HS-27A (cell line): ENCODE results near the gene CACNA1E.
"Not testable (repeated sequence)": the region's sequence is repeated elsewhere in the genome, so short reads cannot be mapped to it uniquely, and the experiment has no call there.

ENCODE experiments used
- DNase-seq: peaks from one replicate; pipeline ENCODE4 v3.0.0-alpha.2; 2012; ENCODE audit warnings: low read depth, missing footprints

CACNA1E gene

GRCh38 chr1:181812208-181812607 lies 328.9 kb downstream of the CACNA1E start:
- DNase-seq, result no peak

GRCh38 chr1:181813266-181813665 lies 329.9 kb downstream of the CACNA1E start:
- no peak for DNase-seq

- DNase-seq, result no peak
These were observed 333.3 kb downstream of the CACNA1E start for GRCh38 chr1:181816608-181817007.

- DNase-seq, result no peak
These were observed 333.8 kb downstream of the CACNA1E start for GRCh38 chr1:181817091-181817490.

- DNase-seq, result no peak
These were observed 335.1 kb downstream of the CACNA1E start for GRCh38 chr1:181818459-181818858.

- DNase-seq, result no peak
These were observed 335.6 kb downstream of the CACNA1E start for GRCh38 chr1:181818943-181819342.

GRCh38 chr1:181821701-181822100 lies 338.4 kb downstream of the CACNA1E start:
- no peak for DNase-seq

- DNase-seq, result not testable (repeated sequence)
These were observed 349.0 kb downstream of the CACNA1E start for GRCh38 chr1:181832173-181832880.

GRCh38 chr1:181846001-181846645 lies 362.8 kb downstream of the CACNA1E start:
- DNase-seq, result no peak

- no peak for DNase-seq
These were observed 363.4 kb downstream of the CACNA1E start for GRCh38 chr1:181846681-181847080.

- DNase-seq, result no peak
These were observed 365.8 kb downstream of the CACNA1E start for GRCh38 chr1:181849071-181849470.

- not testable (repeated sequence) for DNase-seq
These were observed 370.9 kb downstream of the CACNA1E start for GRCh38 chr1:181854212-181854611.

- no peak for DNase-seq
These were observed 372.1 kb downstream of the CACNA1E start for GRCh38 chr1:181855380-181855779.
